PC-3 (cell line): ENCODE data around the gene PBX3. TPM values are rescaled to one million over a fixed set of nuclear protein-coding genes. Genes with fewer than 3 reads are reported as not detected.

ENCODE experiments used
- ATAC-seq: fragments of 200-7000 bp; cut with Tn5 transposase; 2 replicates; pipeline ENCODE4 v1.9.1; 2020; ENCODE audit warnings: mild to moderate bottlenecking, moderate library complexity
- BruUV-seq: library from RNA; stranded (reverse); fragments of 400-500 nt; replicated peaks from 2 replicates; lab custom pipeline; 2021; lab: Mats Ljungman, UMichigan
- CTCF ChIA-PET: fragments of 300-600 bp; sonication (Branson Sonifier 250); formaldehyde crosslinking; loops from one replicate; lab custom pipeline; 2022; ENCODE audit warnings: antibody characterized with exemption; lab: Charles Lee
- POLR2A ChIA-PET: fragments of 300-600 bp; sonication (Branson Sonifier 250); formaldehyde crosslinking; loops from one replicate; lab custom pipeline; 2022; ENCODE audit warnings: antibody characterized with exemption; ENCODE audit not compliant: unreplicated experiment; lab: Charles Lee
- DNase-seq: peaks from one replicate; pipeline ENCODE4 v3.0.0-alpha.2; 2015
- H2AFZ ChIP-seq: fragments of 300-600 bp; sonication (generic); 2 replicates; pipeline ENCODE4 v1.6.0; 2016; ENCODE audit warnings: antibody characterized with exemption, low read length
- H3F3A ChIP-seq: fragments of 300-600 bp; sonication (generic); one replicate; pipeline ENCODE4 v1.6.0; 2017; ENCODE audit warnings: antibody characterized with exemption, low read length, control low read depth, mild to moderate bottlenecking; ENCODE audit not compliant: unreplicated experiment
- H3K27ac ChIP-seq: fragments of 300-600 bp; sonication (generic); 2 replicates; pipeline ENCODE4 v1.5.1; 2016; ENCODE audit warnings: mild to moderate bottlenecking, low read length
- H3K27me3 ChIP-seq: fragments of 300-600 bp; sonication (generic); 2 replicates; pipeline ENCODE4 v1.6.1; 2016; ENCODE audit warnings: low read length, mixed read lengths
- H3K36me3 ChIP-seq: fragments of 300-600 bp; sonication (generic); 2 replicates; pipeline ENCODE4 v1.6.1; 2016; ENCODE audit warnings: low read depth, mixed run types, low read length, mixed read lengths
- H3K4me1 ChIP-seq: fragments of 300-600 bp; sonication (generic); 2 replicates; pipeline ENCODE4 v1.5.1; 2016; ENCODE audit warnings: low read length; ENCODE audit not compliant: insufficient read depth
- H3K4me2 ChIP-seq: fragments of 300-600 bp; sonication (generic); 2 replicates; pipeline ENCODE4 v1.6.0; 2016; ENCODE audit warnings: low read length
- H3K4me3 ChIP-seq: fragments of 300-600 bp; sonication (generic); 2 replicates; pipeline ENCODE4 v1.5.1; 2016; ENCODE audit warnings: mild to moderate bottlenecking, low read length, mixed read lengths
- H3K79me2 ChIP-seq: fragments of 300-600 bp; sonication (generic); 2 replicates; pipeline ENCODE4 v1.6.1; 2017; ENCODE audit warnings: low read length, mixed read lengths
- H3K9ac ChIP-seq: fragments of 300-600 bp; sonication (generic); 2 replicates; pipeline ENCODE4 v1.6.0; 2016; ENCODE audit warnings: mild to moderate bottlenecking, low read length
- H3K9me2 ChIP-seq: fragments of 300-600 bp; sonication (generic); replicated peaks from 2 replicates; pipeline ENCODE4 v1.6.1; 2016; ENCODE audit warnings: mixed run types, low read length, mixed read lengths
- H3K9me3 ChIP-seq: fragments of 300-600 bp; sonication (generic); 2 replicates; pipeline ENCODE4 v1.6.1; 2016; ENCODE audit warnings: low read length, mixed read lengths
- H4K20me1 ChIP-seq: fragments of 300-600 bp; sonication (generic); 2 replicates; pipeline ENCODE4 v1.6.1; 2016; ENCODE audit warnings: low read length, mixed read lengths
- CTCF ChIP-seq: fragments of 300-600 bp; sonication (generic); conservative IDR thresholded peaks from 2 replicates; pipeline ENCODE4 v1.5.1; 2017; ENCODE audit warnings: antibody characterized with exemption, low read depth, mild to moderate bottlenecking, low read length
- EZH2 ChIP-seq: fragments of 300-600 bp; sonication (generic); IDR thresholded peaks from one replicate; pipeline ENCODE4 v1.6.1; 2017; ENCODE audit warnings: antibody characterized with exemption, mild to moderate bottlenecking, low read length; ENCODE audit not compliant: unreplicated experiment
- EZH2phosphoT487 ChIP-seq: fragments of 300-600 bp; sonication (generic); IDR thresholded peaks from 2 replicates; pipeline ENCODE4 v1.6.1; 2018; ENCODE audit warnings: mild to moderate bottlenecking, antibody characterized with exemption, low read length, borderline replicate concordance
- intact Hi-C: fragments of 100-400 bp; cut with micrococcal nuclease; formaldehyde crosslinking; loops from 2 replicates; pipeline ENCODE4 v1.9.0; 2023
- total RNA-seq: library from RNA; depleted of rRNA; stranded (reverse); fragments of >200 nt; gene quantifications from 2 replicates; pipeline ENCODE4 v1.2.3, GENCODE V29; 2014

The PBX3 gene
- total RNA-seq, 1 experiment from 2014 or later, result 35.5 TPM

GRCh38 chr9:125894566-125894965 lies 147.4 kb downstream of the PBX3 start:
- Histone ChIP-seq H3K9me3 (no peaks in the 10 kb centered on the region), H3K4me3 (no peak overlapping the region), H3K79me2 (no peaks in the 10 kb centered on the region), H3K36me3 (no peaks in the 10 kb centered on the region), H3K9me2 (no peaks in the 10 kb centered on the region), H3K4me1 (peaks cover 14% of the 10 kb centered on the region), H4K20me1 (no peaks in the 10 kb centered on the region), H2AFZ (no peak overlapping the region; the same call in 1 of the 2 replicates), H3F3A (no peaks in the 10 kb centered on the region), H3K9ac (no peak overlapping the region), H3K27ac (peak overlapping the region; percentile 25), H3K4me2 (peak overlapping the region; percentile 47), H3K27me3 (no peaks in the 10 kb centered on the region)
- TF ChIP-seq EZH2 (no peak), EZH2phosphoT487 (no peak), CTCF (no peak)
- CTCF ChIA-PET, result no interaction called here
- POLR2A ChIA-PET, result no interaction called here
- ATAC-seq, result peak; percentile 95
- BruUV-seq, result no TSS peak
- intact Hi-C loops, result loop anchor here (1.0 kb wide), 1 partner anchor 8 kb away; no protein-coding TSS in a partner anchor
- DNase-seq, result peak; percentile 50

- intact Hi-C loops, result no loop called here
- no peaks in the 10 kb centered on the region for H3K79me2 ChIP-seq
- no peaks in the 10 kb centered on the region for H3K9me2 ChIP-seq
- TF ChIP-seq EZH2 (no peak), EZH2phosphoT487 (no peak), CTCF (no peak)
- H3K4me2 ChIP-seq, result no peak overlapping the region
- no peaks in the 10 kb centered on the region for H3K36me3 ChIP-seq
- no TSS peak for BruUV-seq
- POLR2A ChIA-PET, result no interaction called here
- CTCF ChIA-PET, result no interaction called here
- H4K20me1 ChIP-seq, result no peaks in the 10 kb centered on the region
- no peak for ATAC-seq
- H3K27ac ChIP-seq, result no peak overlapping the region
- H3K9me3 ChIP-seq, result no peaks in the 10 kb centered on the region
- H3K4me3 ChIP-seq, result no peak overlapping the region
- H2AFZ ChIP-seq, result no peak overlapping the region
- DNase-seq, result no peak
- peaks cover 14% of the 10 kb centered on the region for H3K4me1 ChIP-seq
- H3K27me3 ChIP-seq, result no peaks in the 10 kb centered on the region
- no peaks in the 10 kb centered on the region for H3F3A ChIP-seq
- no peak overlapping the region for H3K9ac ChIP-seq
Measured at GRCh38 chr9:125896404-125896803, 149.2 kb downstream of the PBX3 start.

GRCh38 chr9:125896964-125897363 lies 149.8 kb downstream of the PBX3 start:
- intact Hi-C loops, result no loop called here
- DNase-seq (no peak), ATAC-seq (no peak)
- no peak overlapping the region for H3K27ac ChIP-seq
- no peaks in the 10 kb centered on the region for H3K27me3 ChIP-seq
- no peak overlapping the region for H3K9ac ChIP-seq
- no peaks in the 10 kb centered on the region for H3K79me2 ChIP-seq
- CTCF ChIA-PET, result no interaction called here
- no peak overlapping the region for H3K4me2 ChIP-seq
- POLR2A ChIA-PET, result no interaction called here
- no peaks in the 10 kb centered on the region for H4K20me1 ChIP-seq
- H3F3A ChIP-seq, result no peaks in the 10 kb centered on the region
- H3K4me1 ChIP-seq, result peaks cover 17% of the 10 kb centered on the region
- H3K36me3 ChIP-seq, result no peaks in the 10 kb centered on the region
- no peak overlapping the region for H3K4me3 ChIP-seq
- TF ChIP-seq CTCF (no peak), EZH2phosphoT487 (no peak), EZH2 (no peak)
- no TSS peak for BruUV-seq
- no peak overlapping the region for H2AFZ ChIP-seq
- no peaks in the 10 kb centered on the region for H3K9me2 ChIP-seq
- no peaks in the 10 kb centered on the region for H3K9me3 ChIP-seq
